A673 (cell line): ENCODE data around the gene LMNB1.

Experiments used
- CTCF ChIP-seq: fragments of 300-800, 200-600 bp; sonication (generic); conservative IDR thresholded peaks from 2 replicates; pipeline ENCODE4 v1.5.1; 2017; ENCODE audit warnings: low read depth, mild to moderate bottlenecking, antibody characterized with exemption, low read length, moderate library complexity, mixed read lengths
- EZH2 ChIP-seq: fragments of 200-600 bp; sonication (generic); IDR thresholded peaks from 2 replicates; pipeline ENCODE4 v1.6.1; 2017; ENCODE audit warnings: borderline replicate concordance, low read depth, mild to moderate bottlenecking, mixed read lengths, antibody characterized with exemption, low read length; ENCODE audit not compliant: poor library complexity, severe bottlenecking

- TF ChIP-seq CTCF, result no peak
- TF ChIP-seq EZH2, result no peak
Measured at GRCh38 chr5:126884269-126884819, 107.4 kb downstream of the LMNB1 start.
